Stimulated activated CD4-positive, alpha-beta T cell treated with anti-CD3 and anti-CD28 coated beads, TNF-alpha, amount 100 ng/mL, for 1 hour (primary cell): ENCODE results near the gene WNT11.

Experiments
- DNase-seq, 3 donors: peaks; one replicate each; pipeline ENCODE4 v3.0.0-alpha.2; 2020; ENCODE audit warnings: low read depth in 3 of 3, low spot score in 1 of 3

Gene WNT11

DNA sequence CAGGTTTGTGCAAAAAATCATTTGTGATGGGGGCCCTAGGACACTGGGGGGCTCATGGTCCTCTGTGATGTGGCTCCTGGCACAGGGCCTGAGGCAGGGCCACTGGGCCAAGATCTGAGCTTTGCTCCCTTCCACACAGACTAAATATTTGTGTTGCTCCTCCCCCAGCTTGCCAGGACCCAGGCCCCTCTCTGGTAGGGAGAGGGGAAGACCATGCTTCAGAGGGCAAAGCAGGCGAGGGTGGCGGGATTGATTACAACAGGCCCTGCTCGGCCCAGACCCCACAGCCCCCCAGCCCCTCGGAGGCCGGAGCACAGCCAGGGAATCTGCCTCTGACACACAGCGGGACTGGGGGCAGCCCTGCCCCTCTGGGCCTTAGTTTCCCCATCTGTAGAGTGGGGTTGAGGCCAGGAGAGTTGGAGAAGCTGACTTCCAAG, 29.0 kb downstream of the WNT11 start:
- no peak for DNase-seq

DNA sequence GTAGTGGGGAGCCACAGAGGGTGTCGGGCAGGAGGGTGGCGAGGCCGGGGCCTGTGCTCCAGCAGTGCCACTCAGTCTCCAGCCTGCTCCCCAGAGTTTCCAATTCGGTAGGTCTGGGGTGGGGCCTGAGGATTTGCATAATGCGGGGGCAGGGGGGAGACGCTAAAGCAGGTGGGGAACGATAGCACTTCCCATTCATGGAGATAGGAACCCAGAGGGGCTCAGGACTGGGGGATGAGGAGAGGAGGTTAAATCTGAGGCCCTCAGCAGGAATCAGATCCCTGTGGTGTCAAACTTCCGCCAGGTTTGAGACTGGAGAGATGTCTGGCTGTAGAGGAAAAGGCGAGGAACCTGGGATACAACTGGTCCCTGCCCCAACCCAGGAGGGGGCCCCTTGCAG, 29.8 kb downstream of the WNT11 start:
- DNase-seq = no peak

DNA sequence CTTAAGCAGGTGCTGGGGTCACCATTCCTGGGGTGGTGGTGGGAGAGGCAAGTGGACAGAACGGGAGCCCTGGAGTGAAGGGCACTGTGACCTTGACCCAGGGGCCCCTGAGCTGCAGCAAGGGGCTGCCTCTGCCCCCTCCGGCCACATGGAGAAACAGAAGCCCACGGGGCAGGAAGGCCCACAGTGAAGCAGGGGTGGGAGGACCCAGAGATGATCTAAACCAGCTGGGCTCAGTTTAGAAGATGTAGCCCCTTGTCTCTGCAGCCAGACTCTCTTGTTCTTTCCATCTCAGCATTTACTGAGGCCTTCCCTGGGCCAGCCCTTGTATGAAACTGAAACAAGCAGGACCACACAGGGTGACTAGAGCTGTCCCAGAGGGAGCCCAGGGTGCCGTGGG, 30.5 kb downstream of the WNT11 start:
- no peak for DNase-seq

DNA sequence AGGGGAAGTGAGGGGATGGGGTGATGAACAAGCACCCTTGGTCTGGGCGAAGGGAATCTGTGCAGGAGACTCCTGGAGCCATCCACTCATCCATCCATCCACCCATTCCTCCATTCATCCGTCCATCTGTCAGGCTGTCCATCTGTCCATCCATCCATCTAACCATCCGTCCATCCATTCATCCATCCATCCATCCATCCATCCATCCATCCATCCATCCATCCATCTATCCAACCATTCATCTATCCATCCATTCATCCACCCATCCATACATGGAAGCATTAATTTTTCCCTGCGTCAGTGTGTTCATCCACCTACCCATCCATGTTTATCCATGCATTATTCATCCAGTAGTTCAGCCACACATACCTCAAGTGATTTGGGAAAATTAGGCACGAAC, 32.0 kb downstream of the WNT11 start:
- DNase-seq = no peak

DNA sequence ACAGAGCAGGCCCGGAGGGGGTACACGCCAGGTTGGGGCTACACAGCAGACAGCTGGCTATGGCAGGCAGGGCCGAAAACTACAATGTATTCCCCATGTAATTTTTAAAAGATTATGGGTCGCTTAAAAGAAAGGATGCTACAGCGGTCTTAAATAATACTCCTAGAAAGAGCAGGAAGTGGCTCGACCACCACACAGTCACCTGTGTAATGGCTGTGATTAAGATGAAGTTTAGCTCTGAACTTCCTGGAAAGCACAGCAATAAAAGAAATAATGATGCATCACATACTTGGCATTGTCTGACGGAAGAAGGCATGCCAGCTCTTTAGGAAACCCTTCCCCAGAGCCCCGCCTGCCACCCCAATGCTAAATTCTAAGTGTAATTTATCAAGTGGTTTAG, 32.6 kb downstream of the WNT11 start:
- no peak for DNase-seq

DNA sequence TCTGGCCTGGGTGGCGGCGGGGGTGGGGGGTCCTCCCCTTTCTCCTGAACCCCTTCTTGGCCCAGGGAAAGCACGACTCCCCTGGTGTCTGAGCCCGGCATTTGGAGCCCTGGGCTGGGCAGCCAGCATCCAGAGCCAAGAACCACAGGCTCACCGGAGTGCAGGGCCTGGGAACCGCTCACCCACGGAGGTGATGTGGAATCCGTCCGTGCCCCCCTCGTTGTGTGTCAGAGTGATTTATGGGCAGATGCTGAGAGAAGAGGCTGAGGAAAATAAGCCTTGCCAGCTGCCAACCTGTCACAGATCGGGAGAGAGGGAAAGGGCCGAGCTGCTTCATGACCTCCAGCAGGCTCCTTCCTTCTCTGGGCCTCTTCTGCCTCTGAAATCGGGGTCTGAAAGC, 33.7 kb downstream of the WNT11 start:
- DNase-seq = no peak

DNA sequence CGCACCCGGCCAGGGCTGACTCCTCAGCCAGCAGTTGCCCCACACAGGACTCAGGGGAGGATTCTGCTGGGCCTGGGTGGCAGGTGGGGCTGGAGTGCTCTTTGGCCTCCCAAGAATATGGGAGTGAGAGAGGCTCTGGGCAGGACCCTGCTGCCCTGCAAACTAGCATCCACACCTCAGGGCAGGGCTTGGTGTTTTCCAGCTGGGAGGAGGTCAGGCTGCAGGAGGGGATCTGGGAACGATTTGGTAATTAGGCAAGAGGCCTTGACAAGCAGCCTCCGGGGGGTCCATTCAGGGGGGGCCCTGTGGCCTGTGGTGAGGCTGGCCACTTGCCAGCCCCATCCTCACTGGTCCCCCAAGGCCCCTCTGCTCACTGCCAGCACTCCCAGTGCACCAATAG, 35.8 kb downstream of the WNT11 start:
- DNase-seq = no peak

DNA sequence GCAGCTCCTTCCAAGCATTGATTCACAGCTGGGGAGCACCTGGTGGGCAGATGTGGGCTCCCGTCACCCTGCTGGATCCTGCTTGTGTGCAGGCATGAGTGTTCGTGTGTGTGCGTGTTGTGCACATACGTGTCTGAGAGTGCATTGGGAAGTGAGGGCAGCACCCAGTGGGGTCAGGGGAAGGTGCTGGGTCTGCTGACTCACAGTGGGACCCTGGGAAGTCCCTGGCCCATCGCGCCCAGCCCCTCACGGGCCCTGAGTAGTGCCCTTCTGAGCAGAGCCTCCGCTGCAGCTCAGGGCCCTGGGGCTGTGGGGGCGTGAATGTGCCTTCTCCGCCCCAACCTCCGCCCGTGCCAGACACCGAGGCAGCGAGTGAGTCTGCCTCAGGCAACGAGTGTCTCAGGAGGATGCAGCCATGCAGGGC, 36.8 kb downstream of the WNT11 start:
- no peak for DNase-seq

DNA sequence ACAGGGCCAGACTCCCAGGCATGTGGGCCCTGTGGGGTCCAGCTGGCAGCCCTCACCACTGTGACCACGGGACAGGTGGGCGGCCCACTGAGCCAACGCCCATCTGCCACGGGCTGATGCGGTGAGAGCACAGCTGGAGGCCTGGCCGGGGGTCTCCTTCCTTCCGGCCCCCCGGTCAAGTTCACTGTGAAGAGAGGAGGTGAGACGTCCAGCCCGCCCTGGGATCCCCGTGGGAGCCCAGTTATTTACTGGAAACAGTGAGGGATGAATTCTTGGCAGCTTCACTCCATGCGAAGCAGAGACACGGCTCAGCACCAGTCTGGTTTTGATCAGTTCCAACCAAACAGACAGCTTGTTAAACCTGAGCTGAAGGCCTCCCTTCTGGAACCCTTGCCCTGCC, 38.7 kb downstream of the WNT11 start:
- no peak for DNase-seq

DNA sequence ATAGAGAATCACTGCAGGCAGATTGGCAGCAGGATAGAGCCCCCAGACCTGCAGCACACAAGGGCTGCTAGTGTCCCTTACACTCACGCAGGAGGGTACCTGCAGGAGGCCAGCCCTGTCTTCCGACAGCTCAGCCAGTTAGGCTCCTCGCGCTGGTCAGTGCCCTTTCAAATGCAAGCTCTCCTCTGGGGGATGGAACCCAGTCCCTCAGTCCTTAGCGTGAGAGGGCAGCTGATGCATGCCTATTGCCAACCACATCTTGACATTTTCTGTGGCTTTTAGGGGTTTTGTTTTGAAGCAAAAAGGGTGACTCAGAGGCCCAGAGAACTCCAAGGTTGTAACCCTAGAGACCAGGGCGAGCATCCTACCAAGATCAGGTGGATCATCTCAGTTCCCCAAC, 40.0 kb downstream of the WNT11 start:
- no peak for DNase-seq

DNA sequence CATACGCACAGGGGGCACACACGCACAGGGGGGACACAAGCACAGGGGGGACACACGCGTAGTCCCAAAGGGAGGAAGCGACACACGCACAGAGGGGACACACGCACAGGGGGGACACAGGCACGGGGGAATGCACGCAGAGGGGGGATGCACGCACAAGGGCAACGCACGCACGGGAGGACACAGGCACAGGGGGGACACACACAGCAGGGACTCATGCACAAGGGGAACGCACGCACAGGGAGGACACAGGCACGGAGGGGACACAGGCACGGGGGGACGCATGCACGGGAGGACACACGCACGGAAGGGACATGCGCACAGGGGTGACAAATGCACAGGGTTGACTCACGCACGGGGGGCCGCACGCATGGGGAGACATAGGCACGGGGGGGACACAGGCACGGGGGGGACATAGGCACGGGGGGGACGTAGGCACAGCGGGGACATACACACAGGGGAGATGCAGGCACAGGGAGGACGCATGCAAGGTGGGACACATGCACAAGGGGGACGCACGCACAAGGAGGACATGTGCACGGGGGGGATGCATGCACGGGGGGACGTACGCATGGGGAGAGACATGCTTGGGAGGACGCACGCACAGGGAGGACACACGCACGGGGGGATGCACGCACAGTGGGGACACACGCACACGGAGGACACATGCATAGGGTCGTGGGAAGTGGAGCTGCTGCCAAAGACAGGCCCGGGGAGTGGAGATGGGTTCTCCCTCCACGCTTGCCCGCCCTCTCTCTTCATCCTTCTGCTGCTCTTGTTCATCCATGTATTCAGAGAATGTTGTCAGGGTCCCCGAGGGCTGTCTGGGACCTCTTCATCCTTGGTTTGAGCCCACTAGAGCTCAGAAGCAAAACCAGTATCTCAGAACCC, 41.2 kb downstream of the WNT11 start:
- no peak for DNase-seq

DNA sequence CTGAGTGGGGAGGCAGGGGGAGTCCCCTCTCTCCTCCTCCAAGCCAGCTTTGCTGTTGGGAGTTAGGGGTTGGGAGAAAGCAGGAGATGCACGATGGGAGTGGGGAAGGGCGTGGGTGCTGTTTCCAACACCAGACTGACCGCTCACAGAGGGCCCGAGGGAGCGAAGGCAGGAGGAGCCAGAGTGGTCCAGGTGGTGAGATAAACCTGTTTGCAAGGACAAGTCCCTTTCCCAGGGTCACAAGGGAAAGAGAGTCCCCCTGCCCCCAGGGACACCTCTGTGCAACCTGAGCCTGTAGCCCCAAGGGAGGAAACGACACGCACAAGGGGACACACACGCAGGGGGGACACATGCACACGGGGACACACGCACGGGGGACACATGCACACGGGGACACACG, 42.2 kb downstream of the WNT11 start:
- no peak for DNase-seq

DNA sequence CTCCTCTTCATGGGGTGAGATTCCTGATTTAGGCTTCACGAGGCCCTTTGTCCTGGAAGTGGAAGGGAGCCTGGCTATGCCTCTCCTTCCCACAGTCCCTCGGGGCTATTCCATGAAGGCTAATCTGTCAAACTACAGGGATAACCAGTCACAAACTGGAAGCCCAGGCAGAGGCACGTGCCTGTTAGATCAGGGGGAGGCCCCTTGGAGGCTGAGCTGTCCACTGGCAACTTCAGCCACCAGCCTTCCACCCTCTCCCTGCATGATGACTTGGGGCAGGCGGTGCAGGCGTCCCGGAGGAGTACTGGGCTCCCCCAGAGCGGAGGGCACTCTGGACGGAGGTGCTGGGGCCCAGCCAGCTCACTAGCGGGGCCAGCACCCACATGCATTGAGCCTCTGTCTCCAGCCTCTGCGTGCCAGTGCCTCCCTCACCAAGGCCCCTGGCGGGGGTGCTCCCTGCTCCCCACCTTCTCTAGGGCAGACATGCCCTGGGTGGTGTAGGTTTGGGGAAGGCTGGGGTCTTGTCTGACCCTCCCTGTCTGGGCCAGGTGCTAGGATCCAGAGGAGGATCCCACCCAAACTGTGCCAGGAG, 42.9 kb downstream of the WNT11 start:
- no peak for DNase-seq

DNA sequence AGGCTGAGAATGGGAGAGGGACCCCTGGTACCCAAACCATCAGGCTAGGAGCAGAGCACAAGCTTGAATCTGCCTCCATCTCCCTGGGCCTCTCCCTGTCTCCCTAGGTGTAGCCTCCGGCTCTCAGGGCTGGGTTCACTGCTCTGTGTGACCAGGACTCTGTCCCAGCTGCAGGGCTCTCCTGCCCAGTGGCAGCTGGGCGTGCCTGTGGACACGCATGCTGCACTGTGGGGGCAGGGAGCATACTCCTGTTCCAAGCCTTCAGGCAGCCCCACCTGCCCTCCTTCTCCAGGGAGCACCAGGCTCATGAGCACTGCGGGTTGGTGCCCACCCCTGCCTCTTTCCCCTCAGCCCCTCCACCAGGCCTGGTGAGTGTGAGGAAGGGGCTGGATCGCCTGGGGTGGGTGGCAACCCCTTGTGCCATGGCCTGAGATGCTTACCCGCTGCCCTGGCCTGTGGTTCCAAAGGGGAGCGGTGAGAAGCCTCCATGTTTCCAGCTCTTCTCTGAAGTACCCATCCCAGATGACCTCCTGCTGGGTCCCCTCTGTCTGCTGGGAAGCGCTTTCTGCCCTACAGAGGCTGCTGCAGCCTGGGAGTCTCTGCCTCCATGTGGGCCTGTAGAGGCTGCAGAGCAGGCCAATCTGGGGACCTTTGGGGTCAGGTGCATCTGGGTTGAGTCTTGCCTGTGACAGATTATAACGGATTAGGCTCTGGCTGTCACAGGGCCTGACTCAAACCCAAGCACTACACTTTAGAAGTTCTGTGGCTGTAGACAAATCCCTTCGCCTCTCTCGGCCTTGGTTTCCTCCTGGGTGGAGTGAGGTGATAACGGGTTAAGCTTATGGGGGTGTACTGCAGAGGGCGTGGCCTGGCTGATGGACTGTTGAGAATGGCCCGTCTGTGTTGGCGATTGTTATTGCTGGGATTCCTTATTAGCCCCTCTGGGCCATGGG, 43.7 kb downstream of the WNT11 start:
- DNase-seq = no peak

DNA sequence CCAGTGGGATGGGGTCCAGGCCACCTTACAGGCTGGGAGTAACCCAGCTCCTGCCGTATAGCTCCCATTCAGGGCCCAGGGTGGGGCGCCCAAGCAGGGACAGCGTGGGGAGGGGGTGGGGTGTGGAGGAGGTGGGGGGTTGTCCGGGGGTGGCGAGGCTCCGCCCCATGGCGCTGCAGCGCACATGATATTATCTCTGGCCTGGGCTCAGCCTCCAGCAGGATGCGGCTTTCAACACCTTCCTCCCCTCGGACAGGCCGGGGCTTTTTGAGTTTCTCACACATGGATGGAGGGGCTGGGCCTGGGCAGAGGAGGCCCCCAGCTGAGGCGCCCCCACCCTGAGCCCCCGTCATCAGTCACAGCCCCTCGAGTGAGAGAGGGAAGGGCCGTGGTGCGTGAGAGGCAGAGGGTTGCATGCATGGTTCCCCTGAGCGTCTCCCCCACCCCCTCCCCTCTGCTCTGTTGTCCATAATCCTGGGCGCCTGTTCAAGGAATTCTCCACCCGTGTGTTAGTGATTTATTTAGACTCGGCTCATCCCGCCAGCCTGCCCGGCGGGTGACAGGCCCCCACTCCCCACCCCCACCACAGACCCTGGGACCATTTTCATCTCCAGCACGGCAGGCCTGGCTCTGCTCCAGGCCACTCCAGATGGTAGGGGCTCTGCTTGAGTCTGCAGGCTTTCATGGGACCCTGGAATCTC, 44.9 kb downstream of the WNT11 start:
- DNase-seq = no peak

DNA sequence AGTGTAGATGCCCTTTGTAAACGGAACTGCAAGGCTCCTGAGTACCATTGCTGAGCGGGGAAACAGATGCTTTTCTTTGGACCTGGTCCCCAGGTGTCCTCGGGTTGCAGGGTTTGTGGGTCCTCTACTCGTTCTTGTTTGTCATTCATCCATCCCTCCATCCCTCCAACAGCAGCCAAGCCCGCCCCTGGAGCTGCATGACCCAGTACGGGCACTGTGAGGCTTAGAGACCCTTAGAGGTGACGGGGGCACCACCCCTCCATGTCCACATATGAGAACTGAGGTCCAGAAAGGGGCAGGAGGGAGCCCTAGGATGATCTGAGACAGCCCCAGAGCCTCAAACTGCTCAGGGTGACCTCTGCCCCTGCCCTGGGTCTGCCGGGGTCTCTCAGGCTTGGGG, 45.4 kb downstream of the WNT11 start:
- DNase-seq = no peak

DNA sequence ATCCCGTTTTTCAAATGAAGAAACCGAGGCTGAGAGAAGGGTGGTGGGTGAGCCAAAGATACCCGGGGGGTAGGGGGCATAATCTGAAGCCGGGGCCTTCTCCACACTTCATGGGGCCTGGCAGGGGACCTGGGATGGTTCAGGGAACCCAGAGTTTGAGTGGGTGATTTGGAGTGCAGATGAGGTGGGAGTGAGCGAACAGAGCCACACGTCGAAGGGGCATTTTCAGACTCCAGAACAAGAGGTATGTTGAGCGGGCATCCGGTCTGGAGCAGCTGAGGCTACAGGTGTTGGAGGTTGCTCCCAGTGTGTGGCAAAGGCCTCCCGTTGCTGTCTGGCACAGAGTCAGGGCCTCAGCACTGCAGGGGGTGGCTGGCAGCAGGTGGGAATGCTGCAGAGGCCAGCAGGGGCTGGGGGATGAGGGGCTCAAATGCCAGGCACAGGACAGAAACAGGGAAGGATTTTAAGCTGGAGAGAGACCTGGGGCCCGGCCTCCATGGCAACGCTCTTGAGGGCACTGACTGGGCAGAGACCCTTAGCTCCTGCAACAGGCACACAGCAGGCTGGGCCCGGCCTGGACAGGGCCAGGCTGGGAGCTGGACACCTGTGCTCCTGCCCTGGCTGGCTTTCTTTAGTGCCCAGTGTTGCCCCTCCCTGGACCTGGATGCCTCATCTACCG, 46.2 kb downstream of the WNT11 start:
- DNase-seq = no peak

DNA sequence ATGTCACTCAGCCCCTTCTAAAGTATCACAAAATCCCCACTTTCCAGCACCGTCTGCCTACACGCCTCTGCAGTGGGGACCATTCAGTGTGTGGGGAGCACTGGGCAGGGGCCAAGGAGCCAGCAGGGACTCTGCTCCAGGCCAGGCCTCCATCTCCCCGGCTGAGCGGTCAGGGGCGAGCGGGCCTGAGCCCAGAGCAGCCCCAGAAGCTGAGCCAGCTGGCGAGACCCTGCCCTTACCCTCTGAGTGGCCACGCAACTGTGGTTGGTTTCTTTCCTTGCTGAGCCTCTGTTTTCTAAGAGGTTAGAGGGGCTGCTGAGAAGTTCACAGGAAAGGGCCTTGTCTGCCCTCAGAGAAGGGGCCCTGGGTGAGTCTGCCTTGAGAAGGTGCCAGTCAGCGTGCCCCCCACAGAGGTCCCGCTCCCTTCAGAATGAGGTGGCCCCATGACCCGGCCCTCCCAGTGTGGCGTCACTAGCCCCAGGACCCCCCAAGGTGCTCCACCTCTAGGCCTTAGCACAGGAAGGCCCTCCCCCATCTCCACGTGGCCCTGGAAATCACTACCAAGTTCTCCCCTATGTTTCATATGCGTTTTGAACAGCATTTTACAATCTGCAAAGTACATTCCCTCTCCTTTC, 46.9 kb downstream of the WNT11 start:
- DNase-seq = no peak

DNA sequence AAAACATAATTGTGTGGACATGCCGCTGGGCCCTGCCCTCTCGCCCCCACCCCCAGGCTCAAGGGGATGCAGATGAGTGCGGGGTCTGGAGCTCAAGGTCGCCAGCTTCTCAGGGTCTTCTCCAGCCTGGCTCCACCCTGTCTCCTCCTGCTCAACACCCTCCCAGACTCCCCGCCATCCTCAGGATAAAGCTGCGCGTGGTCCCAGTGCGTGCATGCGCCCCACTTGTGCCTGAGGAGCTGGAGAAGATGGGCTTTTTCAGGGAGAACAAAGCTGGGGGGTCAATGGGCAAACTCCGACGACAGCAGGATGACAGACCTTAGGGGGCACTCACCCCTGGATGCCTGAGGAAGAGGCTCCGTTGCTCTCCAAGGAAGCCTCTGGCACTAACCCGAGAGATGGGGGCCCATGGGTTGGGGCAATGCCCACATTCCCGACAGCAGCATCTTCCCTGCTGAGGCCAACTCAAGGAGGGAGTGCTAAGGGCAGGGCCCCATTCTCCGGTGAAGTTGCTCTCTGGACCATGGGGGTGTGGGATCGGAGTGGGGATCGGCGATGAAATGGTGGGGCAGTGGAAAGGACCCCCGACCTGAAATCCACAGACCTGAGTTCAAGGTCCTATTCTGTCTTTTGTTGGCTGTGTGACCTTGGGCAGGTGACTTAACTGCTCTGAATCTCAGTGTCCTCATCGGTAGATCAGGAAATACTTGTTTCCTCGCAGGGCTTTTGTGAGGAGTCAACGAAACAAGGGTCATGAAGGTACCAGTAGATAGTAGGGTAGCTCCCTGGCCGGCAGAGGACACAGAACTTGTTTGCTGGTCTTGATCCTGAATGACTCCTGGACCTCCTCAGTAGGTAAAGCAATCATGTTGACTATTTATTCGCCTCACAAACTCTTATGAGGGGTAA, 47.7 kb downstream of the WNT11 start:
- no peak for DNase-seq
